Osteoblast (primary cell): ENCODE measurements around the gene ANTKMT. TPM values are rescaled to one million over a fixed set of nuclear protein-coding genes. Genes with fewer than 3 reads are reported as not detected.

Source experiments
- DNase-seq: peaks from one replicate; pipeline ENCODE4 v3.0.0; 2011; ENCODE audit warnings: low spot score, mixed read lengths; ENCODE audit not compliant: insufficient read length; ENCODE audit errors: missing footprints
- H2AFZ ChIP-seq: 2 replicates; pipeline ENCODE4 v1.6.0; 2011; ENCODE audit warnings: mild to moderate bottlenecking, low read length
- H3K27ac ChIP-seq: 2 replicates; pipeline ENCODE4 v1.5.1; 2011; ENCODE audit warnings: mild to moderate bottlenecking, low read depth, low read length, moderate library complexity
- H3K27me3 ChIP-seq: 2 replicates; pipeline ENCODE4 v1.6.0; 2012; ENCODE audit warnings: mild to moderate bottlenecking, control low read depth, inconsistent platforms, low read length, moderate library complexity; ENCODE audit not compliant: insufficient read depth
- H3K36me3 ChIP-seq: 2 replicates; pipeline ENCODE4 v1.5.1; 2011; ENCODE audit warnings: mild to moderate bottlenecking, low read length, control low read depth, moderate library complexity; ENCODE audit not compliant: insufficient read depth
- H3K4me1 ChIP-seq: 2 replicates; pipeline ENCODE4 v1.5.1; 2011; ENCODE audit warnings: mild to moderate bottlenecking, low read length, control low read depth, moderate library complexity; ENCODE audit not compliant: insufficient read depth
- H3K4me2 ChIP-seq: 2 replicates; pipeline ENCODE4 v1.6.0; 2011; ENCODE audit warnings: mild to moderate bottlenecking, low read length; ENCODE audit not compliant: insufficient read depth
- H3K4me3 ChIP-seq: fragments of 200-600 bp; sonication (generic); 3 replicates; pipeline ENCODE4 v1.5.1; 2012; ENCODE audit warnings: mild to moderate bottlenecking, low read length, inconsistent platforms; ENCODE audit not compliant: insufficient read depth
- H3K79me2 ChIP-seq: 2 replicates; pipeline ENCODE4 v1.6.0; 2012; ENCODE audit warnings: mild to moderate bottlenecking, low read length, control low read depth, inconsistent platforms; ENCODE audit not compliant: insufficient read depth
- H3K9me3 ChIP-seq: 2 replicates; pipeline ENCODE4 v1.5.1; 2011; ENCODE audit warnings: low read depth, low read length, control low read depth
- H4K20me1 ChIP-seq: 2 replicates; pipeline ENCODE4 v1.6.0; 2012; ENCODE audit warnings: mild to moderate bottlenecking, low read length, control low read depth; ENCODE audit not compliant: insufficient read depth
- CTCF ChIP-seq: IDR thresholded peaks from 2 replicates; pipeline ENCODE4 v1.5.1; 2011; ENCODE audit warnings: mild to moderate bottlenecking, low read depth, low read length, moderate library complexity; ENCODE audit errors: extremely low read depth
- total RNA-seq: library from RNA; depleted of rRNA; stranded (reverse); fragments of >200 nt; gene quantifications from 2 replicates; pipeline ENCODE4 v1.2.3, GENCODE V29; 2012

Gene ANTKMT
- total RNA-seq, 1 donor = 21.7 TPM

GRCh38 chr16:678209-678857 is 42.6 kb upstream of the ANTKMT start:
- Histone ChIP-seq H3K27me3 (no peaks in the 10 kb centered on the region), H3K4me1 (peaks cover 20% of the 10 kb centered on the region), H3K9me3 (no peaks in the 10 kb centered on the region), H4K20me1 (peaks cover 49% of the 10 kb centered on the region), H3K27ac (no peak overlapping the region), H3K36me3 (peaks cover 27% of the 10 kb centered on the region), H3K79me2 (peaks cover 26% of the 10 kb centered on the region), H3K4me3 (no peak overlapping the region), H3K4me2 (no peak overlapping the region), H2AFZ (no peak overlapping the region)
- no peak for TF ChIP-seq CTCF
- DNase-seq = no peak

DNA sequence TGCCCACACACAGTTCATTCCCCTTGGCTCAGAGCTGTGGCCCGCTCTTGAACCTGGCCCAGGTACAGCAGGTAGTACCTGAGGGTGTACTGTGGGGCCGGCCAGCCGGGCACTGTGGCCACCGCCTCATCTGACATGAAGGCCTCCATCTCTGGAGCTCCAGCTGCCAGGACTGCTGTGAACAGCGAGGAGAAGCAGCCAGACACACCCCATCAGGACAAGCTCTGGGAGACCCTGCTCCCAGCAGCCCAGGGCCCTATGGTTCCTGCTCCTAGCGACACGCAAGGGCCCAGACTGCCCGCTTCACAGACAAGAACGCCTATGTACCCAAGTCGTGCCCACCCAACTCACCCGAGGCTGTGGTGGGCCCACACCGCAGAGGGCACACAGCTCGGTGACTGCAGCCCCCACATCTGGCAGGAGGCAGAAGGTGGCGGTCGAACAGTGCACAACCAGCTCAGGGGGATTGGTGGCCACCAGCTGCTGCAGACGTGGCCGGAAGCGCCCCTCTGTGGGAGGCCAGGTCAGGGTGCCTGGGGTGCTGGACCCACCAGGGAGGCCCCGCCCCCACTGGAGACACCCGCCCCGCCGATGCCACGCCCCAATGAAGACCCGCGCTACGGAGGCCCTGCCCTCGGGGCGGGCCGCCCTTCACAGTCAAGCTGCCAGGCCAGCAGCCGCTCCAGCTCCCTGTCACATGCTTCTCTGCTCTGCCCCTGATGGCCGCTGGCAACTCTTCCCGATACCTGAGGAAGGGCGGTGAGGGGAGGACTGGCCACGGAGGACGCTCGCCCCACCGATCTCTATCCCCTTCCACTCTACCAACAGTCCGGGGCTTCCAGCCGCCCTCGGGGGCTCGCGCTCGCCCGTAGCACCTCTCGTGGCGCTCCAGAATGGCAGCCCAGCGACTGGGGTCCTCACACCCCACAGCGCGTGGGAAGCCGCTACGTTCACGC is 41.8 kb upstream of the ANTKMT start:
- no peaks in the 10 kb centered on the region for H3K27me3 ChIP-seq
- peak overlapping the region; percentile 91 for H3K4me2 ChIP-seq
- peaks cover 23% of the 10 kb centered on the region for H3K36me3 ChIP-seq
- peak overlapping the region; percentile 71 for H3K4me3 ChIP-seq
- H3K79me2 ChIP-seq = peaks cover 33% of the 10 kb centered on the region
- DNase-seq = peak; percentile 92
- peak overlapping the region; percentile 83 for H2AFZ ChIP-seq
- peaks cover 24% of the 10 kb centered on the region for H3K4me1 ChIP-seq
- TF ChIP-seq CTCF = no peak
- H3K27ac ChIP-seq = no peak overlapping the region
- peaks cover 43% of the 10 kb centered on the region for H4K20me1 ChIP-seq
- no peaks in the 10 kb centered on the region for H3K9me3 ChIP-seq

- H3K27me3 ChIP-seq = no peaks in the 10 kb centered on the region
- peaks cover 36% of the 10 kb centered on the region for H4K20me1 ChIP-seq
- peak within 1 kb of the TSS; percentile 83 for H2AFZ ChIP-seq
- peak; percentile 99 for DNase-seq
- H3K79me2 ChIP-seq = peaks cover 34% of the 10 kb centered on the region
- H3K4me1 ChIP-seq = peaks cover 26% of the 10 kb centered on the region
- no peaks in the 10 kb centered on the region for H3K9me3 ChIP-seq
- no peak for TF ChIP-seq CTCF
- peak within 1 kb of the TSS; percentile 93 for H3K4me2 ChIP-seq
- H3K27ac ChIP-seq = peak within 1 kb of the TSS; percentile 66
- peaks cover 20% of the 10 kb centered on the region for H3K36me3 ChIP-seq
- H3K4me3 ChIP-seq = peak within 1 kb of the TSS; percentile 84
These were observed 40.9 kb upstream of the ANTKMT start, which contains the start of gene STUB1 for GRCh38 chr16:679814-680624. TSS of gene STUB1 (plus strand) at chr16:680410. CDS start at chr16:680526, 116 bp downstream.
